GM06990 (cell line): Measurements from ENCODE around the gene MYBL2.

ENCODE experiments used
- DNase-seq: peaks from one replicate; pipeline ENCODE4 v3.0.0-alpha.2; 2011; ENCODE audit not compliant: insufficient read length; ENCODE audit errors: extremely low read depth
- H3K27me3 ChIP-seq: replicated peaks from 2 replicates; pipeline ENCODE4 v1.6.0; 2011; ENCODE audit warnings: low read length; ENCODE audit not compliant: control insufficient read depth, insufficient read depth
- H3K36me3 ChIP-seq: 2 replicates; pipeline ENCODE4 v1.5.1; 2011; ENCODE audit warnings: low read length; ENCODE audit not compliant: control insufficient read depth, insufficient read depth
- H3K4me3 ChIP-seq: replicated peaks from 2 replicates; pipeline ENCODE4 v1.5.1; 2011; ENCODE audit warnings: low read depth, mild to moderate bottlenecking, control low read depth, low read length
- TF ChIP-seq, protein P1 (sequence below): IDR thresholded peaks from 2 replicates; pipeline ENCODE4 v1.5.1; 2011; ENCODE audit warnings: low read length, control low read depth, mild to moderate bottlenecking, inconsistent platforms; ENCODE audit not compliant: insufficient read depth, poor library complexity, severe bottlenecking

The MYBL2 gene

DNA sequence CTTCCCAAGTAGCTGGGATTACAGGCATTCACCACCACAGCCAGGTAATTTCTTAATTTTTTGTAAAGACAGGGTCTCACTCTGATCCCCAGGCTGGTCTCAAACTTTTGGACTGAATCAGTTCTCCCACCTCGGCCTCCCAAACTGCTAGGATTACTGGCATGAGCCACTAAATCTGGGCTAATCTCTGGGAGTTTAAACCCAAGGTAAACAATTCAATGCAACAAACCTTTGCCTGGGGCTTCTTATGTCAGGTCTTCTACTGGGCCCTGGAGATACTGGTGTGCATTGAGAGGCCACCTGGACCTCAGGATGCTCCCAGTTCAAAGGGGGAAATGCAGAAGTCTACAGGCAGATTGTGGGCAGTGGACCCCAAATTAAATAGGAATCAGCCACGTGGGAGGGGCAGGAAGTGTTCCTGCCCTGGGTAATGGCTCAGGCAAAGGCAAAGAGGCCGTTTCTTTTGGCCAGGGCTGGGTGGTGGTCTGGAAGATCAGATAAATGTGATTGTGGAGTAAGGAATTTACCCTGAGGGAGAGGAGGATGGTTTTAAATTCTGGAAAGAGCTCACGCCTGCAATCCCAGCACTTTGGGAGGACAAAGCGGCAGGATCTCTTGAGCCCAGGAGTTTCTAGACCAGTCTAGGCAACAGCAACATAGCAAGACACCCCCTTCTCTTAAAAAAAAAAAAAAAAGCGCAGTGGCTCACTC is 1.3 kb upstream of the MYBL2 start:
- no peaks in the 10 kb centered on the region for H3K27me3 ChIP-seq
- DNase-seq: no peak
- no peaks in the 10 kb centered on the region for H3K36me3 ChIP-seq
- TF ChIP-seq, protein P1, sequence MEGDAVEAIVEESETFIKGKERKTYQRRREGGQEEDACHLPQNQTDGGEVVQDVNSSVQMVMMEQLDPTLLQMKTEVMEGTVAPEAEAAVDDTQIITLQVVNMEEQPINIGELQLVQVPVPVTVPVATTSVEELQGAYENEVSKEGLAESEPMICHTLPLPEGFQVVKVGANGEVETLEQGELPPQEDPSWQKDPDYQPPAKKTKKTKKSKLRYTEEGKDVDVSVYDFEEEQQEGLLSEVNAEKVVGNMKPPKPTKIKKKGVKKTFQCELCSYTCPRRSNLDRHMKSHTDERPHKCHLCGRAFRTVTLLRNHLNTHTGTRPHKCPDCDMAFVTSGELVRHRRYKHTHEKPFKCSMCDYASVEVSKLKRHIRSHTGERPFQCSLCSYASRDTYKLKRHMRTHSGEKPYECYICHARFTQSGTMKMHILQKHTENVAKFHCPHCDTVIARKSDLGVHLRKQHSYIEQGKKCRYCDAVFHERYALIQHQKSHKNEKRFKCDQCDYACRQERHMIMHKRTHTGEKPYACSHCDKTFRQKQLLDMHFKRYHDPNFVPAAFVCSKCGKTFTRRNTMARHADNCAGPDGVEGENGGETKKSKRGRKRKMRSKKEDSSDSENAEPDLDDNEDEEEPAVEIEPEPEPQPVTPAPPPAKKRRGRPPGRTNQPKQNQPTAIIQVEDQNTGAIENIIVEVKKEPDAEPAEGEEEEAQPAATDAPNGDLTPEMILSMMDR: no peak
- H3K4me3 ChIP-seq: no peak overlapping the region

DNA sequence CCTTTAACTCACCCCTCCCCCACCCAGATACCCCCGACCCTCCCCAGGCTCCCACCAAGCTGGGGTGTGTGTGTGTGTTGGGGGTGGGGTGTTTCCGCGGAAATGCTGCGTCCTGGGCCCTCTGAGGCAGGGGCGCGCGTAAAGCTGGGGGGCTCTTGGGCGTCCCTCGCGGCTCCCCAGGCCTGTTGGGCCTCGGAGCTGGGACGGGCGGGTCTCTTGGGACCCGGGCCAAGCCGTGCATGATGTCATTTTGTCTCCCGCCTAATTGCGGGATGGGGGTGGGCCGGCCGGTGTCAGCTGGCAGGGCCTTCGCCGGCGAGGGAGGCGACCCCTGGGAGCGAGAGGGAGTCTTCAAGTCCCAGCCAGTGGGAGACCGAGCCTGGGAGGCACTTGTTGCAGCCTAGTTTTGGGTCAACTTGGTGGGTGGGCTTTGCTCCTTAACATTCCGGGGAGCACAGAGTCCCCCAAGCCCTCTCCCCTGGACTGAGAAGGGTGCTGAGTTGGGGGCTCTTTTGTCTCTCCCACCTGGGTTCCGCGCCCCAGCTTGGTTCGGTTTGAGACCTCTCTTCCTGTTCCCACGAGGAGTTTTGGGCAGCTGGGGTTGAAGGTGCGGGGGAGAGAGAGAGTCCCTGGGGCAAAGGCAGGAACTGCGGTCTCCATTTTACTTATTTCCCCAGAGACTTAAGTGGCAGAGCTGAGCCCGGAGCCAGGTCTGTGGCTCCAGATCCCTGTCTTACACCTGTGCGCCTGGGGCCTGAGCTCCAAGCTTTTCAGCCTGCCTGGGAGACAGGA is 623 bp downstream of the MYBL2 start:
- peak; percentile 75 for DNase-seq
- no peaks in the 10 kb centered on the region for H3K27me3 ChIP-seq
- H3K36me3 ChIP-seq: no peaks in the 10 kb centered on the region
- peak overlapping the region; percentile 73 for H3K4me3 ChIP-seq
- TF ChIP-seq, protein P1: no peak

DNA sequence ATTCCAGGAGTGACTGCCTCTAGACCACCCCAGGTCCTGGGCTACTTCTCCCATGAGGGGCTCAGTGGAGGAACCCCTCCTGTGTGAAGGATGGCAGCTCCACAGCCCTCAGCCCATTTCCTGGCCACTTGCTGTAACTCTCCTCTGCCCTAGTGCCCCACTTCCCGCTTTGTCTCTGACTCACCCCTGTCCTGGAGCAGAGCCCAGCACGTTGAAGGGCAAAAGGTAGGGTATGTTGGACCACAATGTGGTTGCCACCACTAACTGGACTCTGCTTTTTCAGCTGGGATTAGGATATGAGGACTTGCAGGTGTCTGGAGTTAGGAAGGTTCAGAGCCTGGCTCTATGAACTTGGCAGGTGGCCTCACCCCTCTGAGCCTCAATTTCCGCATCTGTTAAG is 2.4 kb downstream of the MYBL2 start:
- Histone ChIP-seq H3K27me3 (no peaks in the 10 kb centered on the region), H3K36me3 (peaks cover 2% of the 10 kb centered on the region), H3K4me3 (no peak overlapping the region)
- TF ChIP-seq, protein P1: no peak
- DNase-seq: no peak

DNA sequence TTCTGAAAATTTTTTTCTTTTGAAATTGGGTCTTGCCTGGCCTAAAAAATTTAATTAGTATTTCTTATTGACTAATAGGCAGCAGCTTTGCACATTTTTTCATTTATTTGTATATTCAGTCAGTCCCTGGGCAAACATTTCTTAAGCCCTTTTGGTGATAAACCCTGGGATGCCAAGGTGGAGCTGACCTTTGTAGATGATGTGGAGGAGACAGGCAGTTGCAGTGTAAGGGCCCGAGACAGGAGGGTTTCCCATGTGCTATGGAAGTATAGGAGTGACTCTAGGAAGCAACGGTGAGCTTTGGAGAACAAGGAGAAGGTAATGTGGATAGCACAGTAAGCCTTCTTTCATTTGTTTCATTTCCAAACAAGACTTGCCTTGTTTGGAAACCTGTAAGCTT is 3.5 kb downstream of the MYBL2 start:
- H3K4me3 ChIP-seq: no peak overlapping the region
- TF ChIP-seq, protein P1: no peak

DNA sequence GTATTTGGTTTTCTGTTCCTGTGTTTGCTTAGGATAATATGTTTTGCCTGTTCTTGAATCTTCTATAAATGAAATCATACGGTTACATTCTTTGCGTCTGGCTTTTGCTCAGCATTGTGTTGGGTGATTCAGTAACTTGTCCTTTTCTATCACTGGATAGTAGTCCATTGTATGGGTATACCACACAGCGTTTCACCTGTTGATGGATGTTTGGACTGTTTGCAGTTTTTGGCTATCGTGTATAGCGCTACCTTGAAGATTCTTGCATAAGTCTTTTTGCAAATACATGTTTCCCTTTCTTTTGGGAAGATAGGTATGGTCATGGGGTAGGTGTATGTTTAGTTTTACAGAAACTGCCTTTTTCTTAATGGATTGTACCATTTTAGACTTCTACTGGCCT is 9.5 kb downstream of the MYBL2 start:
- peaks cover 4% of the 10 kb centered on the region for H3K36me3 ChIP-seq
- no peak for DNase-seq
- H3K4me3 ChIP-seq: no peak overlapping the region
- TF ChIP-seq, protein P1: no peak
- no peaks in the 10 kb centered on the region for H3K27me3 ChIP-seq

More for the DNA sequence above, 3.5 kb downstream of the MYBL2 start:
- peaks cover 2% of the 10 kb centered on the region for H3K36me3 ChIP-seq
- no peak for DNase-seq
- H3K27me3 ChIP-seq: no peaks in the 10 kb centered on the region
